Measurements from ENCODE around the gene LRSAM1.

DNA sequence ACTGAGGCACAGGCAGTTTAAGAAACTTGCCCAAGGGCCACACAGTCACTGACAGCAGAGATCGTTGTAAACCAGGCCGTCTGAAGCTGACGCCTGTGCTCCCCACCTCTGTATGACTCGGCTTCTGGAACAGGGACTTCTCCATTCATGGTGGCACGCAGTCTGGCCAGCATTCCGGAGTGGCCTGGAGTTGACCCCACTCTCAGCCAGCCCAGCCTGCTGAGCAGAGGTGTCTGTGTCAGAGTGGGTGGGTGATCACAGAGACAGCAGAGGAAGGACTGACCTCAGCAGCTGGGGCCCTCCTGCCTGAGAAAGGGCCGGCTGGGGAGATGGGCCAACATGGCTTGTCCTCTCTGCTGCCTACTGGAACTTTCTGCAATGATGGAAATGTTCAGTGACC, 12.6 kb downstream of the LRSAM1 start:
- TF ChIP-seq POLR2AphosphoS5 (IDR thresholded peaks at IDR 0.05; ENCODE audit: borderline replicate concordance, low read depth, low read length) (no peak), EZH2 (IDR thresholded peaks at IDR 0.05) (no peak)

All from SK-N-MC (cell line).